Renal cortex interstitium (tissue), 11 donors: ENCODE measurements around the gene DCAF6. TPM values are rescaled to one million over a fixed set of nuclear protein-coding genes. Genes with fewer than 3 reads are reported as not detected.
"Not testable (repeated sequence)": the region's sequence is repeated elsewhere in the genome, so short reads cannot be mapped to it uniquely, and the experiment has no call there.

ENCODE experiments used
- DNase-seq, 11 donors: peaks; one replicate each; pipeline ENCODE4 v3.0.0-alpha.2; 2013; ENCODE audit warnings: low read depth in 9 of 11, low spot score in 4 of 11; ENCODE audit errors: extremely low read depth in 1 of 11
- polyA plus RNA-seq, 3 donors: library from polyadenylated mRNA; unstranded; fragments of 120-200 nt; gene quantifications; one replicate each; pipeline ENCODE4 v1.2.1, GENCODE V29; 2013; ENCODE audit not compliant: insufficient read length in 3 of 3

The DCAF6 gene
- polyA plus RNA-seq, 3 donors = 79.2 to 85.6 (median 83.0) TPM

GRCh38 chr1:168056152-168056551 is 119.7 kb downstream of the DCAF6 start:
- not testable (repeated sequence) for DNase-seq

- no peak for DNase-seq
These were observed 120.9 kb downstream of the DCAF6 start for GRCh38 chr1:168057355-168057754.

GRCh38 chr1:168057921-168058320 is 121.4 kb downstream of the DCAF6 start:
- DNase-seq = no peak

GRCh38 chr1:168064216-168064615 is 127.7 kb downstream of the DCAF6 start:
- no peak for DNase-seq

DNA sequence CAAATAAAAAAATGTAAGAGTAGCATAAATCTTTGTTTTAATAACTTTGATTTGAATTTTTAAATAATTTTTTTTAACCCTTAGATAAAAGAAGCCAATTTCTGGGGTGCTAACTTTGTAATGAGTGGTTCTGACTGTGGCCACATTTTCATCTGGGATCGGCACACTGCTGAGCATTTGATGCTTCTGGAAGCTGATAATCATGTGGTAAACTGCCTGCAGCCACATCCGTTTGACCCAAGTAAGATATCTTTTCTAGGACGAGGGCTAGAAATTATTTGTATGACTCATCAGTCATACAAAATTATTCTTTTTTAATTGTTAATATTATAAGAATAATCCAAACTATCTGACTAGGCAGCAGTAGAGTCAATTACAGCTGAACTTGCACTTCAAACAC is 129.0 kb downstream of the DCAF6 start:
- DNase-seq = no peak

DNA sequence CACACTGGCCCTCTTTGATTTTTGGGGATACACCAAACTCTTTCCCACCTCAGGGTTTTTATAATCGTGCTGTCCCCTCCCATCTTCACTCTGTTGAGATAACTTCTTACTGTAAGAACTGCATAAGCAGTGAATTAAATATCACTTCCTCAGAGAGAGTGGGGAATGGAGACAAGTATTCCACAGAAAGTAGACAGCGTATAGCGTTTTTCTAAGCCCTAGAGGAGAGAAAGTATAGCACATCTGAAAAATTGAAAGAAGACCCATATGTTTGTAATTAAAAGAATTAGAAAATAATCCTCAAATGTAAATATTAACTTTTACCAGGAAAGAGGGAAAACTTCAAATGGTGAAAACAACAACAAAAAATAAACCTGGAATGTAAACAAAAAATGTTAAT is 132.9 kb downstream of the DCAF6 start:
- DNase-seq = no peak

DNA sequence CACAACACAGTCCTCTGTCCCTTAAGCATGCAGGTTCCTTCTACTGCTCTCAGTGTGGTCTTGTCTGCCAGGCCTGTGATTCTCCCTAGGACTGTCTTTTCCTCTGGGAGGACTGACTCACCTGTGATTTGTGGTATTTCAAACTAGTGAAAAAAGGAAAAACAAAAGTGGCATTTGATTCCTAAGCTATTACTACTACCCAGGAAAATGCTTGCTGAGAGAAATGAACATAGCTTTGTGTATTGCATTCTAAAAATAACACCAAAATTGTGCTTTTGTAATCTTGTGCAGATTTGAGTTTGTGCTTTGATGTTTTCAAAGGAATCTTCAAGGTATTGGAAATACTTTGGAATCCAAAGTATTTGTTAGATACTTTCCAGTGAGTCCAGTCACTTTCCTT is 143.3 kb downstream of the DCAF6 start:
- DNase-seq = no peak

DNA sequence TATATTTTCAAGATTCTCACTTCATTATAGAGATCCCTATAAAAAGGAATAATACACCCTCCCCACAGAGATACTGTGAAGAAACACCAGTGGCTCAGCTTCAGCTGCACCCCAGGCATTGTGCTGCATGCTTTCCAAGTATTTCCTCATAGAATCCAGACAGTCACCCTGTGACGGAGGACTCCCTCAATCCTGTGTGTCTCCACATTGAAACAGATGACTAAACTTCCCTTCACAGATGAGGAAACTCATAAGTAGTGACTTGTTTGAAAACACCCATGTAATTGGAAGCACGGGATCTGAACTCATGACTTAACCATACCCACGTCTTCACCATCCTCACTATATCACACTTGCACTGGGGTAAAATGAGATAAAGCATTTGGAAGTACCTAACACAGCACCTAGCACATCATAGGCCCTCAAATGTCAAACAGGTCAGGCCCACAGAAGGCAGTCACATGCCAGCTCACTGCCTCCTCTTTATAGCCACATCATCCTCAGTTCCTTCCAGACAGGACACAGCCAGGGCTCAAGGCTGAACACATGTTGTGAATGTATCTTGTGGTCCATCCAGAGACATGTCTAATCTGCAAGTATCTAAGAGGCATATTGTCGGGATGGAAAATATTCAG is 145.0 kb downstream of the DCAF6 start:
- DNase-seq = no peak

GRCh38 chr1:168082008-168082876 is 145.8 kb downstream of the DCAF6 start:
- peak in 10 of 11 donors; percentile 15 to 65 (median 48) for DNase-seq

DNA sequence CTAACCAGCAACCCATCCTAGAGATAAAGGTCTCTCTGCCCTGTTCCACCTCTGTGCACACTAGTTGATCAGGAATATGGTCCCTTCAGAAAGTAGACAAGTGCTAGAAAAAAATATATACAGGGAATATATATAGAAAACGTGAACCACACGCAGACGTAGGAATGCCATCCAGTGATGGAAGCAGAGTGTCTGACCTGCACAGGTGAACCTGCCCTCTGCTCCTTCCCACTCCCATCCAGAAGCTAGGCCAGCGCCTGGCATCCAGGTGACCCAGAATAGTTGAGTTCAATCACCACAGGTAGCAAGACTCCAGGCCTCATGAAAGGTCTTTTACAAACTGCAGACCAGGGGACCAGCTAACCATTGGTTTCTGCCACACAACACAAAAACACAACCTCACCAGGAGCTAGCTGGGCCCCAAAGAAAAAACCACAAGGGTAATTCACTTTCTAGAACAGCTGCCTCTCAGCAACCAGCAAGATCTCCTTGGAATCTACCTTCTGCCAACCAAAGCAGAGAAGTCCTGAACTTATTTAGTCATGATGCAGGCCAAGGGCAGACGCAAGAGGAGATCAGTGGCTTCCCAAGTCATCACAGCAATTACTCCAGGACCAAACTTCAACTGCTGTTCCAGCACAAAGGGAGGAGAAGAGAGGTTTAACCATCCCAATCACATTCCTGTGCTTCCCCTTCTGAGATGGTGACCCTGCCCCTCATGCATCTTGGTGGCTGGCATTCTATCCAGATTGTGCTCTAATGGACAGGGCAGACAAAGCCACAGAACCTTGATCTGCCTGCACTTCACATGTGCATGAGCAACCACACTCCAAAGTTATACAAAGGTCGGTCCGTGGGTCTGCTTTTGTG is 147.2 kb downstream of the DCAF6 start:
- DNase-seq = no peak

GRCh38 chr1:168084396-168085231 is 148.1 kb downstream of the DCAF6 start:
- peak in 6 of 11 donors; percentile 3 to 35 (median 16) for DNase-seq

DNA sequence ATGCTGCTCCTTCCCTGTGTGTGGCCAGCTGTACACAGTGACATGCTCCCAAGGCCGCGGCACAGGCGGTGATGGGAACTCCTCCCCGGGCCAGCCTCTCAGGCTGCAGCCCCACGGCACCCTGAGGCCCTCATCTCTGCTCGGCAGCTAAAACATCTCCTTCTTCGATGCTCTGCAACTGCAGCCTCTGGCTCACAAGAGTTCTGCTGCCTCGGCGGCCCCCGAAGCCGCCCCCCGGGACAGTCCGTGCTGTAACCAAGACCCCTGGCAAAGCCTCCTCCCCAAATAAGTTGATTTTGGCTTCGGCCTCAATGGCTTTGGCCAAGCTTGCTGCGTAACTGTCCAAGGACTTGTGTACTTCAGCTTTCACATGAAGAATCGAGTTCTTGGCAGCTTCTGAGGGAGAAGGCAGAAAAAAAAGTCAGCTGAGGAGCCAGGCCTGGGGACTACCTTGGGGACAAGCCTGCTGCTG is 149.0 kb downstream of the DCAF6 start:
- peak in 3 of 11 donors; percentile 12 for DNase-seq

- no peak for DNase-seq
These were observed 150.0 kb downstream of the DCAF6 start for GRCh38 chr1:168086438-168086837.

GRCh38 chr1:168087696-168088095 is 151.2 kb downstream of the DCAF6 start:
- DNase-seq = no peak

DNA sequence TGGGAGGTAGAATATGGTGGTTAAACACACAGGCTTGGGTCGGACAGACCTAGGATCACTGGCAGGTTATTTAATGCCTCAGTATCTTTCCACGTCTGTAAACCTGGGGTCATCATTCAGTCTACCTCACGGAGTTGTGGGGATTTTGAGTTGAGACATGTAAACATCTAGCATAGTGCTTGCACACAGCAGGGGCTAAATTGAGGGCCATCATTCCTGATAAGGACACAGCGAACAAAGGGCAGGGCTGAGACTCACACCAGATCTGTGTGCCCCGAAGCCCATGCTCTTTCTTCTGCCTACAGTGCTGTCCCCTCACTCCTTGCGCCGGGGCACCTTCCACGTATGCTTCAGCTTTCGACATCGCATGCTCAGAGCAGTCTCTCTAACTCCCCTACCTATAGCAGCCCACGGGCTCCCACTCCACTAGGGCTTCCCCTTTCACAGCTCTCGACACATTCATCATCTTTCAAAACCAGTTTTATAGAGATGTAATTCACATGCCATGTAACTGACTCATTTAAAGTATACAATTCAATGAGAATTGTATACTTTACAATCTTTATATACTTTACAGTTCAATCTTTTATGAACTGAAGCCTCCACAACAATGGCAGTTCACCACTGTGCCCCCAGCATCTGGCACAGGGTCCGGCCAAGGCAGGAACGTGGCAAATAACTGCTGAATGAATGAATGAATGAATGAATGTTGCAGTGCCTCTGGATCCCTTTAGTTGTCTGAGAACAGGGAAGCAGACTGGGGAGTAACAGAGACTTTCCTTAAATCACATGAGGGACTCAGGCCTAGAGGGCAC is 152.2 kb downstream of the DCAF6 start:
- DNase-seq = no peak

- DNase-seq = no peak
These were observed 153.0 kb downstream of the DCAF6 start for GRCh38 chr1:168089326-168089978.

DNA sequence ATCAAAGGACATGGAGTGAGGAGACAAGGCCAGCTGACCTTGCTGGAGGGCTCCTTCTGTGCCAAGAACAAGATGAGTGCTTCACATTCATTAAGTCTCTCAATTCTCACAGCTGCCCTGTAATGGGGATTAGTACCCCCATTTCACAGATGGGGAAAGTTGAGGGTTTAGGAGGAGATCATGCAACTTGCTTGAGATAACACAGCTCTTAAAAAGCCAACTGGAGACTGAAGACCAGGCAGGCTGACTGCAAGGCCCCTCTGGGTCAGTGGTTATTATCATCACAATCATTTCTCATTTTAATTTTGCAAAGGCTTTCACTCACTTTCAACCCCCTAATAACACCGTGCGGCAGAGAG is 153.5 kb downstream of the DCAF6 start:
- DNase-seq = no peak
